OCI-LY1 (cell line): Measurements from ENCODE around the gene FAT3.

Experiments
- H2AFZ ChIP-seq: fragments of 200-600 bp; sonication (generic), shearing (Covaris generic); 2 replicates; pipeline ENCODE4 v1.6.0; 2014; ENCODE audit warnings: antibody characterized with exemption, mild to moderate bottlenecking, low read length
- H3F3A ChIP-seq: fragments of 200-600 bp; sonication (generic), shearing (Covaris generic); 2 replicates; pipeline ENCODE4 v1.6.0; 2014; ENCODE audit warnings: mild to moderate bottlenecking, antibody characterized with exemption, low read length, moderate library complexity; ENCODE audit not compliant: insufficient read depth
- H3K27ac ChIP-seq: fragments of 200-600 bp; sonication (generic); 2 replicates; pipeline ENCODE4 v1.5.1; 2014; ENCODE audit warnings: low read length, mixed run types, mild to moderate bottlenecking, low read depth; ENCODE audit not compliant: poor library complexity, severe bottlenecking
- H3K27me3 ChIP-seq: fragments of 200-600 bp; sonication (generic); 2 replicates; pipeline ENCODE4 v1.6.0; 2014; ENCODE audit warnings: antibody characterized with exemption, mild to moderate bottlenecking, low read length, moderate library complexity; ENCODE audit not compliant: insufficient read depth
- H3K36me3 ChIP-seq: fragments of 200-600 bp; sonication (generic); 2 replicates; pipeline ENCODE4 v1.6.1; 2014; ENCODE audit warnings: mild to moderate bottlenecking, antibody characterized with exemption, low read length, moderate library complexity, mixed read lengths; ENCODE audit not compliant: insufficient read depth
- H3K4me1 ChIP-seq: fragments of 200-600 bp; sonication (generic); 2 replicates; pipeline ENCODE4 v1.5.1; 2014; ENCODE audit warnings: mild to moderate bottlenecking, low read length, moderate library complexity; ENCODE audit not compliant: insufficient read depth, severe bottlenecking
- H3K4me2 ChIP-seq: fragments of 200-600 bp; sonication (generic), shearing (Covaris generic); 2 replicates; pipeline ENCODE4 v1.6.1; 2014; ENCODE audit warnings: low read length
- H3K4me3 ChIP-seq: fragments of 200-600 bp; sonication (generic); 2 replicates; pipeline ENCODE4 v1.5.1; 2014; ENCODE audit warnings: low read length, low read depth, mild to moderate bottlenecking, mixed read lengths; ENCODE audit not compliant: poor library complexity, severe bottlenecking
- H3K79me2 ChIP-seq: fragments of 200-600 bp; shearing (Covaris generic); 2 replicates; pipeline ENCODE4 v1.6.1; 2016; ENCODE audit warnings: mixed run types, low read length, mixed read lengths; ENCODE audit not compliant: insufficient read depth
- H3K9ac ChIP-seq: fragments of 200-600 bp; sonication (generic), shearing (Covaris generic); 2 replicates; pipeline ENCODE4 v1.6.1; 2014; ENCODE audit warnings: mild to moderate bottlenecking, low read length, mixed read lengths
- H3K9me2 ChIP-seq: fragments of 200-600 bp; sonication (generic), shearing (Covaris generic); 2 replicates; pipeline ENCODE4 v1.6.1; 2014; ENCODE audit warnings: low read depth, mild to moderate bottlenecking, low read length, mixed read lengths
- H3K9me3 ChIP-seq: fragments of 200-600 bp; shearing (Covaris generic); 2 replicates; pipeline ENCODE4 v1.6.1; 2014; ENCODE audit warnings: low read length, mixed read lengths
- H4K20me1 ChIP-seq: fragments of 200-600 bp; sonication (generic), shearing (Covaris generic); 2 replicates; pipeline ENCODE4 v1.6.0; 2016; ENCODE audit warnings: mild to moderate bottlenecking, low read length; ENCODE audit not compliant: insufficient read depth
- CTCF ChIP-seq: fragments of 200-600 bp; sonication (generic), shearing (Covaris generic); IDR thresholded peaks from 2 replicates; pipeline ENCODE4 v1.5.1; 2017; ENCODE audit warnings: mild to moderate bottlenecking, antibody characterized with exemption, low read length, moderate library complexity, mixed read lengths
- EZH2 ChIP-seq: fragments of 200-600 bp; sonication (generic), shearing (Covaris generic); IDR thresholded peaks from 2 replicates; pipeline ENCODE4 v1.8.0; 2017; ENCODE audit warnings: borderline replicate concordance, mixed run types, mild to moderate bottlenecking, antibody characterized with exemption, low read length, moderate library complexity, mixed read lengths

Gene FAT3

GRCh38 chr11:92224054-92224406 lies 588 bp upstream of the FAT3 start:
- no peak overlapping the region for H3K4me2 ChIP-seq
- no peak overlapping the region for H3K4me3 ChIP-seq
- H4K20me1 ChIP-seq, result no peaks in the 10 kb centered on the region
- no peaks in the 10 kb centered on the region for H3F3A ChIP-seq
- no peak overlapping the region for H3K9ac ChIP-seq
- no peak overlapping the region for H2AFZ ChIP-seq
- no peaks in the 10 kb centered on the region for H3K9me2 ChIP-seq
- no peaks in the 10 kb centered on the region for H3K27me3 ChIP-seq
- TF ChIP-seq EZH2, result no peak
- no peak for TF ChIP-seq CTCF
- no peaks in the 10 kb centered on the region for H3K36me3 ChIP-seq
- no peaks in the 10 kb centered on the region for H3K4me1 ChIP-seq
- H3K9me3 ChIP-seq, result no peaks in the 10 kb centered on the region
- H3K79me2 ChIP-seq, result no peaks in the 10 kb centered on the region
- no peak overlapping the region for H3K27ac ChIP-seq

- Histone ChIP-seq H3K4me3 (no peak overlapping the region), H3F3A (no peaks in the 10 kb centered on the region), H3K36me3 (no peaks in the 10 kb centered on the region), H2AFZ (no peak overlapping the region), H3K4me2 (no peak overlapping the region), H3K9me3 (no peaks in the 10 kb centered on the region), H3K4me1 (no peaks in the 10 kb centered on the region), H3K27me3 (no peaks in the 10 kb centered on the region), H3K9me2 (no peaks in the 10 kb centered on the region), H3K79me2 (no peaks in the 10 kb centered on the region), H4K20me1 (no peaks in the 10 kb centered on the region), H3K27ac (no peak overlapping the region), H3K9ac (no peak overlapping the region)
- TF ChIP-seq CTCF (no peak), EZH2 (no peak)
Observed at GRCh38 chr11:92225125-92225567, 528 bp downstream of the FAT3 start.

DNA sequence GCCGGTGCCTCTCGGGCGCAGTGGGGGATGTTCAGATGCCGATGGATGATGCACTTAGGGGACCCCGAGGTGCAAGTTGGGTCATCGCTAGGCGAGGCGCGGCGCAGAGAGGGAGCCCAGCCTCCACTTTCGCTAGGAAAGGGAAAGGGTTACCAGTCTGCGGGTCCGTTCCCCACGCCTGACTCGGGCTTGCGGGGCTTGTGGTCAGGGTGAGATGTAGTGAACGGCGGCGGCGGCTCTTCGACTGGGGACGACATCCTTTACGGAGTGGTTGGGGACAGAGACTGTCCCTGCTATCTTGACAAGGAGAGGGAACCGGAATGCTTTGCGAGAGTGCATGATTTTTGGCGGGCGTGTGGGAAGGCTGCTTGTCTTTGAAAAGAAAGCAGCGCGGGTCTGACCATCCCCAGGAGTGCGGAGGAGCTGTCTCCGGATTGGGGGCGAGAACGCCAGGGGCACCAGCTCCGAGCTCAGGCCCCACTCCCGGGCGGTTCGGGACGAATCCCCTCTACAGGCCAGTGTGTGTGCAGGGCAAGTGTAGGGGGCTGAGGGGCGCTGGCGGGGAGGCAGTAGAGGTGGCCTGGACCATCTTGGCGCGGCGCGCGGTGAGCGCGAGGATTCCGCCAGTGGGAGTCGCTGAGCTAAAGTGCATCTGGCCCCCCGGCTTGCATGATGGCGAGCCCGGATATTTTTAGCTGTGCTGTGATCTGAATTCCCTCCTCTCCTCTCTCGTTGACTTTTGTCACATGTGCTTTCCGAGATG lies 1.1 kb downstream of the FAT3 start:
- no peaks in the 10 kb centered on the region for H3K79me2 ChIP-seq

More for the DNA sequence above, 1.1 kb downstream of the FAT3 start:
- H3K9me2 ChIP-seq, result no peaks in the 10 kb centered on the region
- H3K27ac ChIP-seq, result no peak overlapping the region
- no peaks in the 10 kb centered on the region for H3K4me1 ChIP-seq
- H3K36me3 ChIP-seq, result no peaks in the 10 kb centered on the region
- H3K4me2 ChIP-seq, result no peak overlapping the region
- H3K27me3 ChIP-seq, result no peaks in the 10 kb centered on the region
- no peaks in the 10 kb centered on the region for H3F3A ChIP-seq
- H3K9me3 ChIP-seq, result no peaks in the 10 kb centered on the region
- H3K9ac ChIP-seq, result no peak overlapping the region
- no peak overlapping the region for H3K4me3 ChIP-seq
- H4K20me1 ChIP-seq, result no peaks in the 10 kb centered on the region
- no peak overlapping the region for H2AFZ ChIP-seq
- no peak for TF ChIP-seq EZH2
- TF ChIP-seq CTCF, result no peak
